Nephron (organoid): ENCODE measurements around the gene WNT5B.

ENCODE experiments used
- H3K27ac Mint-ChIP-seq, 3 experiments: 2 replicates each; pipeline ENCODE4 v1.8.0; 2020; ENCODE audit warnings: mixed read lengths in 3 of 3, mild to moderate bottlenecking in 2 of 3, moderate library complexity in 1 of 3
- H3K27me3 Mint-ChIP-seq: 2 replicates; pipeline ENCODE4 v1.8.0; 2021; ENCODE audit warnings: low read depth, mild to moderate bottlenecking, moderate library complexity, mixed read lengths
- H3K36me3 Mint-ChIP-seq: 2 replicates; pipeline ENCODE4 v1.8.0; 2020; ENCODE audit warnings: low read depth, mixed read lengths
- H3K4me1 Mint-ChIP-seq: 2 replicates; pipeline ENCODE4 v1.8.0; 2020; ENCODE audit warnings: mixed read lengths
- H3K4me3 Mint-ChIP-seq, 3 experiments: 2 replicates each; pipeline ENCODE4 v1.8.0; 2020; ENCODE audit warnings: mild to moderate bottlenecking in 3 of 3, mixed read lengths in 3 of 3, moderate library complexity in 2 of 3
- H3K9me3 Mint-ChIP-seq: 2 replicates; pipeline ENCODE4 v1.8.0; 2020; ENCODE audit warnings: mixed read lengths
- CTCF ChIP-seq, 3 experiments: fragments of 200-600 bp; sonication (generic); IDR thresholded peaks; one replicate each; pipeline ENCODE4 v1.5.0; 2021; ENCODE audit warnings: antibody characterized with exemption in 3 of 3; ENCODE audit not compliant: unreplicated experiment in 3 of 3

Gene WNT5B

GRCh38 chr12:1610072-1610643 is 18.9 kb upstream of the WNT5B start:
- Mint-ChIP-seq H3K9me3 (no peaks in the 10 kb centered on the region), H3K27me3 (peaks cover 18% of the 10 kb centered on the region), H3K4me1 (peaks cover 43% of the 10 kb centered on the region), H3K27ac (no peak overlapping the region), H3K36me3 (no peaks in the 10 kb centered on the region), H3K4me3 (no peak overlapping the region)
- TF ChIP-seq CTCF (IDR thresholded peaks at IDR 0.05; ENCODE audit: unreplicated experiment in 3 of 3) = no peak

- H3K27ac Mint-ChIP-seq = peak overlapping the region; percentile 3 to 22 (median 16)
- H3K9me3 Mint-ChIP-seq = no peaks in the 10 kb centered on the region
- no peaks in the 10 kb centered on the region for H3K36me3 Mint-ChIP-seq
- TF ChIP-seq CTCF (IDR thresholded peaks at IDR 0.05; ENCODE audit: unreplicated experiment in 3 of 3) = no peak
- H3K4me1 Mint-ChIP-seq = peaks cover 31% of the 10 kb centered on the region
- H3K27me3 Mint-ChIP-seq = peaks cover 18% of the 10 kb centered on the region
- no peak overlapping the region for H3K4me3 Mint-ChIP-seq
These were observed 17.0 kb upstream of the WNT5B start for GRCh38 chr12:1611803-1612572.

- H3K4me1 Mint-ChIP-seq = peaks cover 21% of the 10 kb centered on the region
- no peaks in the 10 kb centered on the region for H3K36me3 Mint-ChIP-seq
- H3K9me3 Mint-ChIP-seq = no peaks in the 10 kb centered on the region
- TF ChIP-seq CTCF (IDR thresholded peaks at IDR 0.05; ENCODE audit: unreplicated experiment in 3 of 3) = no peak
- H3K27ac Mint-ChIP-seq = no peak overlapping the region
- no peak overlapping the region for H3K4me3 Mint-ChIP-seq
- H3K27me3 Mint-ChIP-seq = peaks cover 18% of the 10 kb centered on the region
These were observed 15.2 kb upstream of the WNT5B start for GRCh38 chr12:1613860-1614259.

GRCh38 chr12:1614360-1614759 is 14.7 kb upstream of the WNT5B start:
- Mint-ChIP-seq H3K4me3 (no peak overlapping the region), H3K9me3 (no peaks in the 10 kb centered on the region), H3K27ac (no peak overlapping the region), H3K27me3 (peaks cover 18% of the 10 kb centered on the region), H3K4me1 (peaks cover 24% of the 10 kb centered on the region), H3K36me3 (no peaks in the 10 kb centered on the region)
- no peak for TF ChIP-seq CTCF (IDR thresholded peaks at IDR 0.05; ENCODE audit: unreplicated experiment in 3 of 3)

GRCh38 chr12:1616233-1617066 is 12.6 kb upstream of the WNT5B start:
- H3K4me3 Mint-ChIP-seq = no peak overlapping the region

More at GRCh38 chr12:1616233-1617066, 12.6 kb upstream of the WNT5B start:
- Mint-ChIP-seq H3K4me1 (peaks cover 23% of the 10 kb centered on the region), H3K36me3 (no peaks in the 10 kb centered on the region), H3K9me3 (no peaks in the 10 kb centered on the region), H3K27ac (no peak overlapping the region), H3K27me3 (peaks cover 13% of the 10 kb centered on the region)
- no peak for TF ChIP-seq CTCF (IDR thresholded peaks at IDR 0.05; ENCODE audit: unreplicated experiment in 3 of 3)
